Thyroid gland (tissue), 4 donors: ENCODE data around the gene PUSL1. TPM values are rescaled to one million over a fixed set of nuclear protein-coding genes. Genes with fewer than 3 reads are reported as not detected.

Source experiments
- DNase-seq, 2 donors: peaks; one replicate each; pipeline ENCODE4 v3.0.0-alpha.2; 2019
- H3K27ac ChIP-seq, 3 donors: fragments of 200-600 bp; sonication (generic); 1 replicate in 2 of 3; 2 replicates in 1 of 3; pipeline ENCODE4 v1.5.1; 2016 to 2019; ENCODE audit warnings: mild to moderate bottlenecking in 1 of 3, moderate library complexity in 1 of 3
- H3K27me3 ChIP-seq: fragments of 200-600 bp; sonication (generic); one replicate; pipeline ENCODE4 v1.5.1; 2019
- H3K36me3 ChIP-seq, 2 donors: fragments of 200-600 bp; sonication (generic); one replicate each; pipeline ENCODE4 v1.5.1; 2016 to 2019
- H3K4me1 ChIP-seq, 2 donors: fragments of 200-600 bp; sonication (generic); one replicate each; pipeline ENCODE4 v1.5.1; 2017 to 2019
- H3K4me3 ChIP-seq, 3 donors: fragments of 200-600 bp; sonication (generic); replicated peaks in 1 of 3; 1 replicate in 2 of 3; 2 replicates in 1 of 3; pipeline ENCODE4 v1.5.1; 2016; ENCODE audit warnings: mild to moderate bottlenecking in 1 of 3
- H3K9me3 ChIP-seq: fragments of 200-600 bp; sonication (generic); one replicate; pipeline ENCODE4 v1.5.1; 2017
- CTCF ChIP-seq, 6 experiments: fragments of 200-600 bp in 3 of 6; fragments of 450-650 bp in 3 of 6; sonication (generic) in 3 of 6; IDR thresholded peaks; one replicate each; pipeline ENCODE4 v1.5.1; 2016 to 2019; ENCODE audit warnings: antibody characterized with exemption in 6 of 6, mild to moderate bottlenecking in 2 of 6, inconsistent platforms in 1 of 6, moderate library complexity in 1 of 6
- POLR2A ChIP-seq, 2 donors: fragments of 450-650 bp; IDR thresholded peaks; one replicate each; pipeline ENCODE4 v1.6.1; 2017; ENCODE audit warnings: antibody characterized with exemption in 2 of 2, mild to moderate bottlenecking in 2 of 2, moderate library complexity in 1 of 2
- WGBS, 2 donors: methylation state at CpG; one replicate each; pipeline ENCODE4 v1.1.5; 2017; 5-methylcytosine and 5-hydroxymethylcytosine counted together
- intact Hi-C: fragments of 100-400 bp; cut with DNase I; formaldehyde crosslinking; loops from one replicate; pipeline ENCODE4 v1.15.1; 2023
- total RNA-seq, 4 donors: library from RNA; depleted of rRNA; stranded (reverse); fragments of >200 nt; gene quantifications; one replicate each; pipeline ENCODE4 v1.2.3, GENCODE V29; 2016

Gene PUSL1
- total RNA-seq, 4 donors from 2014 or later: 24.0 to 41.4 (median 28.0) TPM

- no peak overlapping the region for H3K4me3 ChIP-seq
- no peaks in the 10 kb centered on the region for H3K9me3 ChIP-seq
- no peaks in the 10 kb centered on the region for H3K27me3 ChIP-seq
- no peaks in the 10 kb centered on the region for H3K36me3 ChIP-seq
- intact Hi-C loops: loop anchor here (2.0 to 10.0 kb wide), 2 partner anchors 168 to 316 kb away; no protein-coding TSS in a partner anchor
- DNase-seq: no peak
- H3K4me1 ChIP-seq: peaks cover 6 to 9% of the 10 kb centered on the region in 2 donors
- WGBS, 2 donors: 15 to 28% methylated on average over 6 to 7 of the region's 28 CpGs
- TF ChIP-seq CTCF (IDR thresholded peaks at IDR 0.05) (no peak), POLR2A (IDR thresholded peaks at IDR 0.05) (no peak)
- H3K27ac ChIP-seq: no peak overlapping the region
Observed at GRCh38 chr1:1291023-1291528, 17.3 kb upstream of the PUSL1 start.

GRCh38 chr1:1291548-1292441, 16.6 kb upstream of the PUSL1 start:
- intact Hi-C loops: loop anchor here (2.0 to 10.0 kb wide), 2 partner anchors 169 to 317 kb away; no protein-coding TSS in a partner anchor
- no peak for TF ChIP-seq POLR2A (IDR thresholded peaks at IDR 0.05)
- TF ChIP-seq CTCF (IDR thresholded peaks at IDR 0.05): peak; percentile 35 to 88 (median 73)
- Histone ChIP-seq H3K4me1 (peaks cover 6 to 9% of the 10 kb centered on the region in 2 donors), H3K9me3 (no peaks in the 10 kb centered on the region), H3K36me3 (no peaks in the 10 kb centered on the region), H3K27me3 (no peaks in the 10 kb centered on the region), H3K27ac (no peak overlapping the region), H3K4me3 (no peak overlapping the region)
- DNase-seq: peak; percentile 86 to 89
- 43 to 49% methylated on average over 6 to 21 of the region's 45 CpGs for WGBS, 2 donors

GRCh38 chr1:1292442-1292779, 16.0 kb upstream of the PUSL1 start:
- Histone ChIP-seq H3K36me3 (no peaks in the 10 kb centered on the region), H3K4me3 (no peak overlapping the region), H3K27ac (no peak overlapping the region), H3K9me3 (no peaks in the 10 kb centered on the region), H3K27me3 (no peaks in the 10 kb centered on the region), H3K4me1 (peaks cover 6 to 9% of the 10 kb centered on the region in 2 donors)
- WGBS, 2 donors: 89 to 96% methylated on average over 8 to 9 of the region's 9 CpGs
- intact Hi-C loops: loop anchor here (10.0 kb wide), 1 partner anchor 318 kb away; no protein-coding TSS in a partner anchor
- DNase-seq: no peak
- TF ChIP-seq CTCF (IDR thresholded peaks at IDR 0.05) (no peak), POLR2A (IDR thresholded peaks at IDR 0.05) (no peak)

GRCh38 chr1:1292851-1293250, 15.5 kb upstream of the PUSL1 start:
- no peaks in the 10 kb centered on the region for H3K9me3 ChIP-seq
- 92 to 95% methylated on average over 13 to 17 of the region's 18 CpGs for WGBS, 2 donors
- H3K27me3 ChIP-seq: no peaks in the 10 kb centered on the region
- peaks cover 6 to 9% of the 10 kb centered on the region in 2 donors for H3K4me1 ChIP-seq
- no peak for DNase-seq
- intact Hi-C loops: loop anchor here (10.0 kb wide), 1 partner anchor 318 kb away; no protein-coding TSS in a partner anchor
- peaks cover 0 to 3% of the 10 kb centered on the region in 2 donors for H3K36me3 ChIP-seq
- H3K27ac ChIP-seq: no peak overlapping the region
- TF ChIP-seq POLR2A (IDR thresholded peaks at IDR 0.05): no peak
- H3K4me3 ChIP-seq: no peak overlapping the region

- Histone ChIP-seq H3K4me3 (no peak overlapping the region), H3K27ac (no peak overlapping the region), H3K9me3 (no peaks in the 10 kb centered on the region), H3K36me3 (peaks cover 0 to 4% of the 10 kb centered on the region in 2 donors), H3K4me1 (peaks cover 6 to 9% of the 10 kb centered on the region in 2 donors), H3K27me3 (no peaks in the 10 kb centered on the region)
- TF ChIP-seq POLR2A (IDR thresholded peaks at IDR 0.05) (no peak), CTCF (IDR thresholded peaks at IDR 0.05) (no peak)
- WGBS, 2 donors: 88 to 91% methylated on average over 15 to 41 of the region's 94 CpGs
- no peak for DNase-seq
- intact Hi-C loops: loop anchor here (10.0 kb wide), 1 partner anchor 319 kb away; no protein-coding TSS in a partner anchor
Observed at GRCh38 chr1:1293263-1294249, 14.8 kb upstream of the PUSL1 start.
